ENCODE data around the gene ABHD15.

Gene ABHD15

GRCh38 chr17:29588017-29588561 is 21.3 kb upstream of the ABHD15 start:
- H3K4me1 ChIP-seq (ENCODE audit: control insufficient read depth, insufficient read depth, low read length), result peaks cover 56% of the 10 kb centered on the region
- H3K9me3 ChIP-seq (ENCODE audit: control insufficient read depth, low read length), result no peaks in the 10 kb centered on the region
- H3K27me3 ChIP-seq (ENCODE audit: control insufficient read depth, insufficient read depth, low read length, poor library complexity, severe bottlenecking), result peaks cover 10% of the 10 kb centered on the region
- H3K4me3 ChIP-seq (ENCODE audit: insufficient read depth, low read depth, low read length), result peak overlapping the region; percentile 88
- 49 to 55% methylated on average over 8 of the region's 8 CpGs for WGBS, 2 experiments
- H3K27ac ChIP-seq (ENCODE audit: insufficient read depth, low read depth, low read length, poor library complexity, severe bottlenecking), result no peak overlapping the region
- H3K36me3 ChIP-seq (ENCODE audit: control insufficient read depth, insufficient read depth, low read length), result no peaks in the 10 kb centered on the region

GRCh38 chr17:29587591-29587990 is 20.8 kb upstream of the ABHD15 start:
- WGBS, 2 experiments, result 64 to 73% methylated on average over 6 of the region's 6 CpGs
- no peaks in the 10 kb centered on the region for H3K36me3 ChIP-seq (ENCODE audit: control insufficient read depth, insufficient read depth, low read length)
- peak overlapping the region; percentile 88 for H3K4me3 ChIP-seq (ENCODE audit: insufficient read depth, low read depth, low read length)
- peaks cover 53% of the 10 kb centered on the region for H3K4me1 ChIP-seq (ENCODE audit: control insufficient read depth, insufficient read depth, low read length)
- no peak overlapping the region for H3K27ac ChIP-seq (ENCODE audit: insufficient read depth, low read depth, low read length, poor library complexity, severe bottlenecking)
- H3K9me3 ChIP-seq (ENCODE audit: control insufficient read depth, low read length), result no peaks in the 10 kb centered on the region
- H3K27me3 ChIP-seq (ENCODE audit: control insufficient read depth, insufficient read depth, low read length, poor library complexity, severe bottlenecking), result peaks cover 10% of the 10 kb centered on the region

GRCh38 chr17:29586676-29587469 is 20.0 kb upstream of the ABHD15 start:
- no peak overlapping the region for H3K27ac ChIP-seq (ENCODE audit: insufficient read depth, low read depth, low read length, poor library complexity, severe bottlenecking)
- no peaks in the 10 kb centered on the region for H3K36me3 ChIP-seq (ENCODE audit: control insufficient read depth, insufficient read depth, low read length)
- peaks cover 10% of the 10 kb centered on the region for H3K27me3 ChIP-seq (ENCODE audit: control insufficient read depth, insufficient read depth, low read length, poor library complexity, severe bottlenecking)
- WGBS, 2 experiments, result 90% methylated on average over 9 of the region's 9 CpGs
- H3K9me3 ChIP-seq (ENCODE audit: control insufficient read depth, low read length), result no peaks in the 10 kb centered on the region
- H3K4me1 ChIP-seq (ENCODE audit: control insufficient read depth, insufficient read depth, low read length), result peaks cover 46% of the 10 kb centered on the region
- H3K4me3 ChIP-seq (ENCODE audit: insufficient read depth, low read depth, low read length), result peak overlapping the region; percentile 1

- H3K9me3 ChIP-seq (ENCODE audit: control insufficient read depth, low read length), result no peaks in the 10 kb centered on the region
- peaks cover 9% of the 10 kb centered on the region for H3K36me3 ChIP-seq (ENCODE audit: control insufficient read depth, insufficient read depth, low read length)
- peaks cover 4% of the 10 kb centered on the region for H3K27me3 ChIP-seq (ENCODE audit: control insufficient read depth, insufficient read depth, low read length, poor library complexity, severe bottlenecking)
- H3K4me1 ChIP-seq (ENCODE audit: control insufficient read depth, insufficient read depth, low read length), result peaks cover 41% of the 10 kb centered on the region
- WGBS, 2 experiments, result 80 to 81% methylated on average over 8 of the region's 8 CpGs
- no peak overlapping the region for H3K4me3 ChIP-seq (ENCODE audit: insufficient read depth, low read depth, low read length)
- no peak overlapping the region for H3K27ac ChIP-seq (ENCODE audit: insufficient read depth, low read depth, low read length, poor library complexity, severe bottlenecking)
Measured at GRCh38 chr17:29585080-29585751, 18.4 kb upstream of the ABHD15 start.

GRCh38 chr17:29584452-29585079 is 17.7 kb upstream of the ABHD15 start:
- no peak overlapping the region for H3K4me3 ChIP-seq (ENCODE audit: insufficient read depth, low read depth, low read length)
- H3K27ac ChIP-seq (ENCODE audit: insufficient read depth, low read depth, low read length, poor library complexity, severe bottlenecking), result no peak overlapping the region

GRCh38 chr17:29583324-29584248 is 16.7 kb upstream of the ABHD15 start:
- H3K36me3 ChIP-seq (ENCODE audit: control insufficient read depth, insufficient read depth, low read length), result peaks cover 9% of the 10 kb centered on the region
- WGBS, 2 experiments, result 94% methylated on average over 16 of the region's 16 CpGs
- no peaks in the 10 kb centered on the region for H3K9me3 ChIP-seq (ENCODE audit: control insufficient read depth, low read length)
- H3K27me3 ChIP-seq (ENCODE audit: control insufficient read depth, insufficient read depth, low read length, poor library complexity, severe bottlenecking), result no peaks in the 10 kb centered on the region
- H3K4me3 ChIP-seq (ENCODE audit: insufficient read depth, low read depth, low read length), result no peak overlapping the region
- H3K27ac ChIP-seq (ENCODE audit: insufficient read depth, low read depth, low read length, poor library complexity, severe bottlenecking), result no peak overlapping the region
- peaks cover 35% of the 10 kb centered on the region for H3K4me1 ChIP-seq (ENCODE audit: control insufficient read depth, insufficient read depth, low read length)

More at GRCh38 chr17:29584452-29585079, 17.7 kb upstream of the ABHD15 start:
- Histone ChIP-seq H3K4me1 (ENCODE audit: control insufficient read depth, insufficient read depth, low read length) (peaks cover 35% of the 10 kb centered on the region), H3K27me3 (ENCODE audit: control insufficient read depth, insufficient read depth, low read length, poor library complexity, severe bottlenecking) (no peaks in the 10 kb centered on the region), H3K9me3 (ENCODE audit: control insufficient read depth, low read length) (no peaks in the 10 kb centered on the region), H3K36me3 (ENCODE audit: control insufficient read depth, insufficient read depth, low read length) (peaks cover 9% of the 10 kb centered on the region)
- 50 to 51% methylated on average over 12 of the region's 12 CpGs for WGBS, 2 experiments

GRCh38 chr17:29582772-29583171 is 15.9 kb upstream of the ABHD15 start:
- Histone ChIP-seq H3K27me3 (ENCODE audit: control insufficient read depth, insufficient read depth, low read length, poor library complexity, severe bottlenecking) (no peaks in the 10 kb centered on the region), H3K4me3 (ENCODE audit: insufficient read depth, low read depth, low read length) (no peak overlapping the region), H3K36me3 (ENCODE audit: control insufficient read depth, insufficient read depth, low read length) (peaks cover 9% of the 10 kb centered on the region), H3K4me1 (ENCODE audit: control insufficient read depth, insufficient read depth, low read length) (peaks cover 27% of the 10 kb centered on the region), H3K27ac (ENCODE audit: insufficient read depth, low read depth, low read length, poor library complexity, severe bottlenecking) (no peak overlapping the region), H3K9me3 (ENCODE audit: control insufficient read depth, low read length) (no peaks in the 10 kb centered on the region)
- 95 to 96% methylated on average over 13 of the region's 13 CpGs for WGBS, 2 experiments

- H3K4me1 ChIP-seq (ENCODE audit: control insufficient read depth, insufficient read depth, low read length), result peaks cover 22% of the 10 kb centered on the region
- H3K27me3 ChIP-seq (ENCODE audit: control insufficient read depth, insufficient read depth, low read length, poor library complexity, severe bottlenecking), result no peaks in the 10 kb centered on the region
- H3K9me3 ChIP-seq (ENCODE audit: control insufficient read depth, low read length), result no peaks in the 10 kb centered on the region
- H3K4me3 ChIP-seq (ENCODE audit: insufficient read depth, low read depth, low read length), result no peak overlapping the region
- WGBS, 2 experiments, result 95% methylated on average over 10 of the region's 10 CpGs
- H3K27ac ChIP-seq (ENCODE audit: insufficient read depth, low read depth, low read length, poor library complexity, severe bottlenecking), result no peak overlapping the region
- peaks cover 9% of the 10 kb centered on the region for H3K36me3 ChIP-seq (ENCODE audit: control insufficient read depth, insufficient read depth, low read length)
Measured at GRCh38 chr17:29582254-29582765, 15.5 kb upstream of the ABHD15 start.

- Histone ChIP-seq H3K9me3 (ENCODE audit: control insufficient read depth, low read length) (no peaks in the 10 kb centered on the region), H3K4me1 (ENCODE audit: control insufficient read depth, insufficient read depth, low read length) (peaks cover 16% of the 10 kb centered on the region), H3K4me3 (ENCODE audit: insufficient read depth, low read depth, low read length) (no peak overlapping the region), H3K27me3 (ENCODE audit: control insufficient read depth, insufficient read depth, low read length, poor library complexity, severe bottlenecking) (no peaks in the 10 kb centered on the region), H3K27ac (ENCODE audit: insufficient read depth, low read depth, low read length, poor library complexity, severe bottlenecking) (no peak overlapping the region), H3K36me3 (ENCODE audit: control insufficient read depth, insufficient read depth, low read length) (peaks cover 10% of the 10 kb centered on the region)
- 94 to 95% methylated on average over 20 of the region's 20 CpGs for WGBS, 2 experiments
Measured at GRCh38 chr17:29581583-29582253, 14.9 kb upstream of the ABHD15 start.

All from ectodermal cell (in vitro differentiated cells).